Stimulated activated CD8-positive, alpha-beta memory T cell treated with anti-CD3 and anti-CD28 coated beads, Interleukin-2, amount 100 ng/mL, for 1 hour (primary cell): ENCODE measurements around the gene HSP90AB1.

Source experiments
- DNase-seq, 2 donors: peaks; one replicate each; pipeline ENCODE4 v3.0.0-alpha.2; 2020; ENCODE audit warnings: low read depth in 2 of 2

Gene HSP90AB1

GRCh38 chr6:44286285-44286565 lies 39.3 kb downstream of the HSP90AB1 start:
- DNase-seq = no peak

GRCh38 chr6:44286747-44287146 lies 39.8 kb downstream of the HSP90AB1 start:
- no peak for DNase-seq

- DNase-seq = no peak
These were observed 42.9 kb downstream of the HSP90AB1 start for GRCh38 chr6:44289726-44290260.

GRCh38 chr6:44291841-44292240 lies 44.9 kb downstream of the HSP90AB1 start:
- DNase-seq = no peak

- DNase-seq = no peak
These were observed 45.9 kb downstream of the HSP90AB1 start for GRCh38 chr6:44292661-44293365.

- DNase-seq = no peak
These were observed 48.2 kb downstream of the HSP90AB1 start for GRCh38 chr6:44294832-44295791.

- DNase-seq = no peak
These were observed 50.5 kb downstream of the HSP90AB1 start for GRCh38 chr6:44297063-44298038.

- DNase-seq = no peak
These were observed 51.3 kb downstream of the HSP90AB1 start for GRCh38 chr6:44298055-44298803.

GRCh38 chr6:44298864-44299263 lies 52.0 kb downstream of the HSP90AB1 start:
- no peak for DNase-seq

GRCh38 chr6:44300292-44300823 lies 53.5 kb downstream of the HSP90AB1 start:
- no peak for DNase-seq

- no peak for DNase-seq
These were observed 54.2 kb downstream of the HSP90AB1 start for GRCh38 chr6:44301106-44301505.

- no peak for DNase-seq
These were observed 55.1 kb downstream of the HSP90AB1 start for GRCh38 chr6:44301782-44302564.

GRCh38 chr6:44302856-44303255 lies 56.0 kb downstream of the HSP90AB1 start:
- DNase-seq = no peak
